GM21723 (cell line): ENCODE data around the gene SNCG.
"Not testable (repeated sequence)": the region's sequence is repeated elsewhere in the genome, so short reads cannot be mapped to it uniquely, and the experiment has no call there.

Experiments used
- ATAC-seq: cut with Tn5 transposase; IDR thresholded peaks from one replicate; pipeline ENCODE4 v1.9.1; 2021; ENCODE audit warnings: mild to moderate bottlenecking, moderate library complexity; ENCODE audit not compliant: unreplicated experiment

The SNCG gene

DNA sequence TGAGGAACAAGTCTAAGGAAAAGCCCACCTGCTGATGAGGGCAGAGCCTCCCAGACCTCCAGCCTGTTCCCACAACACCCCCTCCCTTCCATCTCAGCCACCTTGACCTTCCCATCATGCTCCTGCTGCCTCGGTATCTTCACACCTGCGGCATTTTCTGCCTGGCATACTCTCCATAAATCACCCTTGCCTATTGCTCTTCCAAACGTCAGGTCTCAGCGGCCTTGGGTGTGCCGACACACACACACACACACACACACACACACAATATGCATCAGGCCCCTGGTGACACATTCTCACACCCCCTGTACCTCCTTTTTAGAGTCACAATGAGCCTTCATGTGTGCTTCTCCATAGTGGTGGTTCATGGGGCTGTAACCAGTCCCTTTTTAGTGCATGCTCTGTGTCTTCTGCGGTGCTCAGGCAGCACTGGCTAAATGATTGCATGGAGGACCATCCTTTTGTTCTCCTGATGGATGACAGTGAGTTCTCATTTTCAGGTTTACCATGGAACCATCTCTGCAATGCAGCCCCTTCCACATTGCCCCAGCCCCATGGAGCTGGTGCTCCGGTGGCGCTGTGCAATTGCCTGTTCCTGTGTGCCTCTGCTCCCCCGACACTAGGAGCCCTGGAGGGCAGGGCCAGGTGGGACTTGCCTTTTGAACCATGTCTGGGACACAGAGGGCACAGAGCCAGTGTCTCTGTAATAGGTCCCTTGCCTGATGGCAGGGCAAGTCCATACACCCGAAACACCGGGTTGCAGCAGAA, 14.4 kb downstream of the SNCG start:
- ATAC-seq: no peak

DNA sequence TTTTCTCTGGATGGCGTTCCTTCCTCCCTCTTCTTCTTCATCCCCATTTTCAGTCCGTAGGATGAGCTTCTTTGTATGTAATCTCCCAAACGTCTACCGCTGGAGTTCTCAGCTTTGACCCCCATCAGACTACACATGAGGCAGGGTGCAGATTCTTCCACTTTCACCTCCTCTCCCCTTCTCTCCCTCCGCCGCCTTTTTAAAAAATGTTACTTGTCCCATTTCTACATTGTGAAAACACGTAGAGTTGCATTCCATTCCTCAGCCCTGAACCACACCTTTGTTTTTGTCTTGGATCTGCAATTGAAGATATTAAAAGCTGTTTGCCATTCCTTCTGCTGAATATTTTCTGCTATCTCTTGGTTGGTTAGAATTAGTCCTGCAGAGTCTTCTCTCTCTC, 16.1 kb downstream of the SNCG start:
- ATAC-seq: no peak

GRCh38 chr10:86976362-86977056, 18.1 kb downstream of the SNCG start:
- no peak for ATAC-seq

DNA sequence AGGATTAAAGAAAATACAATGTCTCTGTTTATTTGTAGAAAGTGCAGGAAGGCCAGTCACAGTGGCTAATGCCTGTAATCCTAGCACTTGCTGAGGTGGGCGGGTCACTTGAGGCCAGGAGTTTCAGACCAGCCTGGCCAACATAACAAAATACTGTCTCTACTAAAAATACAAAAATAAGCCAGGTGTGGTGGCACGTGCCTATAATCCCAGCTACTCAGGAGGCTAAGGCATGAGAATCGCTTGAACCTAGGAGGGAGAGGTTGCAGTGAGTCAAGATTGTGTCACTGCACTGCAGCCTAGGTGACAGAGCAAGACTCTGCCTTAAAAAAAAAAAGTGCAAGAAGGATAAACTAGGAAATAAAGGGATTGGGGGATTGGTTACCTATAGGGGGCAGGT, 20.1 kb downstream of the SNCG start:
- not testable (repeated sequence) for ATAC-seq

DNA sequence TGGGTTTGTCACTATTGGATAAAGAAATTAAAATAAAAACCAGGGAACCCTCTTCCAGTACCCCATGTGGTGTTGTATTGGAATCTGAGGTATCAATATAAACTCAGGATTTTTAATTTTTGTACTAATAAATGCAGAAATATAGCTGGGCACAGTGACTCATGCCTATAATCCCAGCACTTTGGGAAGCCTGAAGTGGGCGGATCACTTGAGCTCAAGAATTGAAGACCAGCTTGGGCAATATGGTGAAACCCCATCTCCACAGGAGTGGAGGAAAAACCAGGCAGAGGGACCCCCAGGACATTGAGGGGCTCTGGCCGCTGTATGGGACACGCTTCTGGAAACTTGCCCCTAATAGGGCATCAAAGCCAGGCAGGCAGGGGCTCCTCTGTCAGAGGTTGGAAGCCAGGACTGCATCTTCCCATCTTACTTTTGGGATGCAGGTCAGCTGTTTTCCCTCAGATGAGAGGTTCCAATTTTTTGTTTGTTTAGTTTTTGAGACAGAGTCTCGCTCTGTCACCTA, 21.0 kb downstream of the SNCG start:
- ATAC-seq: no peak

- no peak for ATAC-seq
Measured at GRCh38 chr10:86979977-86980448, 21.6 kb downstream of the SNCG start.

GRCh38 chr10:86981020-86981419, 22.6 kb downstream of the SNCG start:
- not testable (repeated sequence) for ATAC-seq

DNA sequence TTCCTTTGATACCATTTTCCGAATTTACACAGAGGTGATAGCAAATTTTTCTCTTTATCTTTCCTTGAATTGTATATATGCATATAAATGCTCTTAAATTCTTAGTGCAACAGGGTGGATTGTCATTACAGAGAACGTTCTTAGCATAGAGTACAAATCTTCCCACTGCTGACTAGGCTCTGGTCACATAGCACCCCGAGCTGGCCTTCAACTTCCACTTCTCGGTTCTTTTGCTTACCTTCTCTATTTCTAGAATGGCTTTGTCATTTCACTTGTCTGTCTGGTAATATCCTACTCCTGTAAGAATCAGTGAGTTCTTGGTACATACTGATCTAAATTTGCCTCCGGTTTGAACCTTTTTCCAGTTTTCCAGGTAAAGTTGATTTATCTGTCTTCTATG, 23.3 kb downstream of the SNCG start:
- ATAC-seq: no peak

DNA sequence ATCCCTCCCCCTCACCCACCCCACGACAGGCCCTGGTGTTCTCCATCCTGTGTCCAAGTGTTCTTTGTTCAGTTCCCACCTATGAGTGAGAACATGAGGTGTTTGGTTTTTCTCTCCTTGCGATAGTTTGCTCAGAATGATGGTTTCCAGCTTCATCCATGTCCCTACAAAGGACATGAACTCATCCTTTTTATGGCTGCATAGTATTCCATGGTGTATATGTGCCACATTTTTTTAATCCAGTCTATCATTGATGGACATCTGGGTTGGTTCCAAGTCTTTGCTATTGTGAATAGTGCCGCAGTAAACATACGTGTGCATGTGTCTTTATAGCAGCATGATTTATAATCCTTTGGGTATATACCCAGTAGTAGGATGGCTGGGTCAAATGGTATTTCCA, 26.1 kb downstream of the SNCG start:
- not testable (repeated sequence) for ATAC-seq

- no peak for ATAC-seq
Measured at GRCh38 chr10:86988520-86988919, 30.1 kb downstream of the SNCG start.

GRCh38 chr10:86991362-86991761, 33.0 kb downstream of the SNCG start:
- not testable (repeated sequence) for ATAC-seq

GRCh38 chr10:86992456-86992855, 34.1 kb downstream of the SNCG start:
- no peak for ATAC-seq

DNA sequence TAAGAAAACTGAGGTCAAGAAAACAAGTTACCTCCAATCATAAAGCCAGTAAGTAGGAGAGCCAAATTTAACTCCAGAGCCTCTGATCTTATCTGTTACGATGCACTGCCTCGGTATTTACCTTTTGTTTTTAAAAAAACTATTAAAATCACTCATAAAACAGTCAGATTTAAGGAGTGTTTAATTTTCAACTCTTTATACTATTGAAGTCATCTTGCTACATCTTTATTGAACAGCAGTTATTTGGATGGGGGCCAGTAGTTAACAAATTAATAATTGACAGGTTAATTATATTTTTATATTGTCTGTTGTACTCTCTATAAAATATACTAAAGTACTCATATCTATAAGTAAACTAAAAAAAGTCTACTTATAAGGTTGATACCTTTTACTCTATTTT, 34.5 kb downstream of the SNCG start:
- ATAC-seq: no peak

GRCh38 chr10:86999802-87000403, 41.5 kb downstream of the SNCG start:
- not testable (repeated sequence) for ATAC-seq

DNA sequence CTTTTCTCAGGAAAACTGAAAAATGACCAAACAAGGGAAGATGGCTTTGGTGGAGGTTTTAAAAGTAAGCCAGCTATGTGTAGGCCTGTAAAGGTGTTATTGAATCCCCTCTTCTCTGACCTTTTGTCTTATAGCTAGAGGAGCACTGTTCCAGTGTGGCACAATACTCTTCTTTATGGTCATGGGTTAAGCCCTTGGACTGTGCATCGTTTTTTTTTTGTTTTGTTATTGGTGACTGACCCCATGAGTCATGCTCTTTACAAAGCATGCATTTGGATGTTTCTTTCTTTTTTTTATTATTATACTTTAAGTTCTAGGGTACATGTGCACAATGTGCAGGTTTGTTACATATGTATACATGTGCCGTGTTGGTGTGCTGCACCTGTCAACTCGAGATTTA, 42.1 kb downstream of the SNCG start:
- ATAC-seq: no peak

GRCh38 chr10:87007124-87007523, 48.7 kb downstream of the SNCG start:
- ATAC-seq: not testable (repeated sequence)

DNA sequence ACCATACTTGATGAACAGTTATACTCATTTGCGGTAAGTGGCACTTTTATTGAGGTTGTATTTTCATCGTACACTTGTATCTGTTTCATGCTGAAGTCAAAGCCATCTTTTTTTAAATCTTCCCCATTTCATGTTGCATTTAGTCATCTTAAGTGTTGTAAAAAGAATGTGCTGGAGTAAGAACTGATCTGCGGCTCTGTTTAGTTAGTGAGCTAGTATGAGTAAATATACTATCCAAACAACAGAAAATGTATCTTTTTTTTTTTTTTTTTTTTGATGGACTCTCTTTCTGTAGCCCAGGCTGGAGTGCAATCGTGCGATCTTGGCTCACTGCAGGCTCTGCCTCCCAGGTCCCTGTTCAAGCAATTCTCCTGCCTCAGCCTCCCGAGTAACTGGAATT, 49.3 kb downstream of the SNCG start:
- ATAC-seq: not testable (repeated sequence)

GRCh38 chr10:87008303-87008702, 49.9 kb downstream of the SNCG start:
- not testable (repeated sequence) for ATAC-seq

GRCh38 chr10:87009134-87009696, 50.8 kb downstream of the SNCG start:
- not testable (repeated sequence) for ATAC-seq
